ENCODE data around the gene CACNA1F. TPM values are rescaled to one million over a fixed set of nuclear protein-coding genes. Genes with fewer than 3 reads are reported as not detected.

CACNA1F gene
- total and polyA plus RNA-seq, 3 donors from 2014 or later = 0.16 to 0.24 (median 0.19) TPM

- WGBS, 2 donors = 91 to 100% methylated on average over 3 to 8 of the region's 9 CpGs
- intact Hi-C loops (cut with DNase I; ENCODE audit: low total_unique reads) = no loop called here
Measured at GRCh38 chrX:49249616-49250015, 16.5 kb upstream of the CACNA1F start.

GRCh38 chrX:49249071-49249470 is 15.9 kb upstream of the CACNA1F start:
- no peaks in the 10 kb centered on the region for H3K4me1 ChIP-seq
- 90 to 100% methylated on average over 1 to 6 of the region's 6 CpGs for WGBS, 2 donors
- no peaks in the 10 kb centered on the region for H3K36me3 ChIP-seq (ENCODE audit: low read depth, missing control alignments)
- intact Hi-C loops (cut with DNase I; ENCODE audit: low total_unique reads) = no loop called here
- H3K4me3 ChIP-seq = no peak overlapping the region
- H3K27me3 ChIP-seq = no peaks in the 10 kb centered on the region
- H3K27ac ChIP-seq = no peak overlapping the region
- DNase-seq = no peak
- TF ChIP-seq, protein P1, sequence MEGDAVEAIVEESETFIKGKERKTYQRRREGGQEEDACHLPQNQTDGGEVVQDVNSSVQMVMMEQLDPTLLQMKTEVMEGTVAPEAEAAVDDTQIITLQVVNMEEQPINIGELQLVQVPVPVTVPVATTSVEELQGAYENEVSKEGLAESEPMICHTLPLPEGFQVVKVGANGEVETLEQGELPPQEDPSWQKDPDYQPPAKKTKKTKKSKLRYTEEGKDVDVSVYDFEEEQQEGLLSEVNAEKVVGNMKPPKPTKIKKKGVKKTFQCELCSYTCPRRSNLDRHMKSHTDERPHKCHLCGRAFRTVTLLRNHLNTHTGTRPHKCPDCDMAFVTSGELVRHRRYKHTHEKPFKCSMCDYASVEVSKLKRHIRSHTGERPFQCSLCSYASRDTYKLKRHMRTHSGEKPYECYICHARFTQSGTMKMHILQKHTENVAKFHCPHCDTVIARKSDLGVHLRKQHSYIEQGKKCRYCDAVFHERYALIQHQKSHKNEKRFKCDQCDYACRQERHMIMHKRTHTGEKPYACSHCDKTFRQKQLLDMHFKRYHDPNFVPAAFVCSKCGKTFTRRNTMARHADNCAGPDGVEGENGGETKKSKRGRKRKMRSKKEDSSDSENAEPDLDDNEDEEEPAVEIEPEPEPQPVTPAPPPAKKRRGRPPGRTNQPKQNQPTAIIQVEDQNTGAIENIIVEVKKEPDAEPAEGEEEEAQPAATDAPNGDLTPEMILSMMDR (IDR thresholded peaks at IDR 0.05) = no peak
- TF ChIP-seq POLR2A (IDR thresholded peaks at IDR 0.05) = no peak
- H3K9me3 ChIP-seq = no peaks in the 10 kb centered on the region

More at GRCh38 chrX:49249616-49250015, 16.5 kb upstream of the CACNA1F start:
- Histone ChIP-seq H3K27me3 (no peaks in the 10 kb centered on the region), H3K4me3 (no peak overlapping the region), H3K4me1 (no peaks in the 10 kb centered on the region), H3K36me3 (ENCODE audit: low read depth, missing control alignments) (no peaks in the 10 kb centered on the region), H3K9me3 (no peaks in the 10 kb centered on the region), H3K27ac (no peak overlapping the region)
- no peak for DNase-seq
- TF ChIP-seq, protein P1 (IDR thresholded peaks at IDR 0.05) = no peak
- TF ChIP-seq POLR2A (IDR thresholded peaks at IDR 0.05) = no peak

GRCh38 chrX:49247916-49248811 is 15.0 kb upstream of the CACNA1F start:
- DNase-seq = no peak
- no peaks in the 10 kb centered on the region for H3K36me3 ChIP-seq (ENCODE audit: low read depth, missing control alignments)
- no peaks in the 10 kb centered on the region for H3K9me3 ChIP-seq
- H3K4me3 ChIP-seq = no peak overlapping the region
- 89% methylated on average over 13 of the region's 28 CpGs; no CpG with 5 or more reads in 1 of the 2 donors for WGBS, 2 donors
- H3K27me3 ChIP-seq = no peaks in the 10 kb centered on the region
- intact Hi-C loops (cut with DNase I; ENCODE audit: low total_unique reads) = no loop called here
- H3K4me1 ChIP-seq = no peaks in the 10 kb centered on the region
- TF ChIP-seq POLR2A (IDR thresholded peaks at IDR 0.05) = no peak
- TF ChIP-seq, protein P1 (IDR thresholded peaks at IDR 0.05) = no peak
- H3K27ac ChIP-seq = no peak overlapping the region

DNA sequence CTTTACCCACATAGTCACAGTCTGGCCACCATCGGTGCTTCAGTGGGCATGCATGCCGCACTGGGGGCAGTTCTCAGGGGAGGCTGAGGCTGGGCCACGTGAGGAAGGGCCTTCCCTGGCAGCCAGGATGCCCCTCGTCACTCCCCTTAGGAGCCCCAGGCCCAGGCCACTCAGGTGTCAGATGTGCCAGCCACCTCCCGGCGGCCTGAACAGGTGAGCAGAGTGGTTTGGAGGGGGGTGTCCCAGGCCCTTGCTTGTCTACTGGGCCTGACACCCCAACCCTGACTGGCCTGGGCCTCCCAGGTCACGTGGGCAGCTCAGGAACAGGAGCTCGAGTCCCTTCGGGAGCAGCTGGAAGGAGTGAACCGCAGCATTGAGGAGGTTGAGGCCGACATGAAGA is 14.2 kb upstream of the CACNA1F start:
- Histone ChIP-seq H3K36me3 (ENCODE audit: low read depth, missing control alignments) (no peaks in the 10 kb centered on the region), H3K27me3 (no peaks in the 10 kb centered on the region), H3K9me3 (no peaks in the 10 kb centered on the region), H3K4me1 (no peaks in the 10 kb centered on the region), H3K27ac (no peak overlapping the region), H3K4me3 (no peak overlapping the region)
- TF ChIP-seq, protein P1 (IDR thresholded peaks at IDR 0.05) = no peak
- no peak for TF ChIP-seq POLR2A (IDR thresholded peaks at IDR 0.05)
- intact Hi-C loops (cut with DNase I; ENCODE audit: low total_unique reads) = no loop called here
- no peak for DNase-seq
- WGBS, 2 donors = 95 to 96% methylated on average over 5 to 6 of the region's 11 CpGs
